ENCODE measurements around the gene MYO18B. TPM values are rescaled to one million over a fixed set of nuclear protein-coding genes. Genes with fewer than 3 reads are reported as not detected.
A peak's percentile ranks its signal among the peaks of the same experiment; 100 is the strongest.

The MYO18B gene
- total RNA-seq, 1 experiment from 2014 or later = 0.05 TPM

DNA sequence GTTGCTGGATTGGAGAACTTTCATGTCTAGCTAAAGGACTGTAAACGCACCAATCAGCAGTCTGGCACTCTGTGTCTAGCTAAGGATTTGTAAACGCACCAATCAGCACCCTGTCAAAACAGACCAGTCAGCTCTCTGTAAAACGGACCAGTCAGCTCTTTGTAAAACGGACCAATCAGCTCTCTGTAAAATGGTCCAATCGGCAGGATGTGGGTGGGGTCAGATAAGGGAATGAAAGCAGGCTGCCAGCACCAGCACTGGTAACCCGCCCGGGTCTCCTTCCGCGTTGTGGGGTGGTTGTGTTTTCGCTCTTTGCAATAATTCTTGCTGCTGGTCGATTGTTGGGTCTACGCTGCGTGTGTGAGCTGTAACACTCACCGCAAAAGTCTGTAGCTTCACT, 11.3 kb downstream of the MYO18B start:
- no peak overlapping the region for H3K4me3 ChIP-seq (replicated peaks in 1 of 2; ENCODE audit: low read depth in 1 of 2, low read length in 2 of 2)
- no peak overlapping the region for H3K9ac ChIP-seq (ENCODE audit: low read length)
- H3K9me3 ChIP-seq (ENCODE audit: control insufficient read depth in 1 of 2, insufficient read depth in 1 of 2, low read depth in 1 of 2, low read length in 2 of 2) = no peaks in the 10 kb centered on the region
- no peak overlapping the region for H2AFZ ChIP-seq (ENCODE audit: low read depth, low read length, poor library complexity, severe bottlenecking)
- BruUV-seq (replicated peaks) = no TSS peak
- ATAC-seq (0 out of 2 replicates have a peak, but pooled peaks have one; percentile 27), DNase-seq (ENCODE audit: low read depth, low spot score) (no peak)
- TF ChIP-seq JUND (IDR thresholded peaks at IDR 0.05) (no peak), POLR2A (IDR thresholded peaks at IDR 0.05; ENCODE audit: borderline replicate concordance, extremely low read depth, insufficient read depth, insufficient read length) (no peak), ELF1 (IDR thresholded peaks at IDR 0.05; ENCODE audit: borderline replicate concordance, low read depth) (no peak), ZFX (IDR thresholded peaks at IDR 0.05) (no peak), CBX3 (IDR thresholded peaks at IDR 0.05; ENCODE audit: low read depth) (no peak), TCF7L2 (IDR thresholded peaks at IDR 0.05; ENCODE audit: borderline replicate concordance, extremely low read depth, insufficient read depth, insufficient read length) (no peak), CEBPB (IDR thresholded peaks at IDR 0.05; ENCODE audit: low read depth) (no peak), EZH2phosphoT487 (IDR thresholded peaks at IDR 0.05; ENCODE audit: borderline replicate concordance) (no peak), RAD21 (IDR thresholded peaks at IDR 0.05; ENCODE audit: low read depth) (no peak)
- TF ChIP-seq, protein P1, sequence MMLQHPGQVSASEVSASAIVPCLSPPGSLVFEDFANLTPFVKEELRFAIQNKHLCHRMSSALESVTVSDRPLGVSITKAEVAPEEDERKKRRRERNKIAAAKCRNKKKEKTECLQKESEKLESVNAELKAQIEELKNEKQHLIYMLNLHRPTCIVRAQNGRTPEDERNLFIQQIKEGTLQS (IDR thresholded peaks at IDR 0.05) = no peak
- TF ChIP-seq, protein P2, sequence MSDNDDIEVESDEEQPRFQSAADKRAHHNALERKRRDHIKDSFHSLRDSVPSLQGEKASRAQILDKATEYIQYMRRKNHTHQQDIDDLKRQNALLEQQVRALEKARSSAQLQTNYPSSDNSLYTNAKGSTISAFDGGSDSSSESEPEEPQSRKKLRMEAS (IDR thresholded peaks at IDR 0.05) = no peak
- CTCF ChIA-PET = no interaction called here
- POLR2A ChIA-PET = no interaction called here
- RAD21 ChIA-PET (ENCODE audit: low non-redundant PET in 1 of 2, low total read pairs in 2 of 2, uncharacterized antibody in 2 of 2, unreplicated experiment in 2 of 2) = interaction anchor here in 1 of 2 experiments (0.6 kb wide), 1 partner anchor 124 kb away, joined by 5 read pairs; no protein-coding TSS in a partner anchor
- H3K9me2 ChIP-seq (ENCODE audit: insufficient read depth) = no peaks in the 10 kb centered on the region
- no peaks in the 10 kb centered on the region for H3K79me2 ChIP-seq (ENCODE audit: insufficient read depth, low read length)
- H3K4me2 ChIP-seq (ENCODE audit: low read length) = no peak overlapping the region
- no peaks in the 10 kb centered on the region for H4K20me1 ChIP-seq (ENCODE audit: insufficient read depth)
- H3K27me3 ChIP-seq (ENCODE audit: insufficient read depth, low read length) = no peaks in the 10 kb centered on the region
- H3K36me3 ChIP-seq (ENCODE audit: control insufficient read depth in 1 of 2, insufficient read depth in 2 of 2, low read length in 2 of 2) = no peaks in the 10 kb centered on the region
- intact Hi-C loops (cut with micrococcal nuclease) = no loop called here
- H3K4me1 ChIP-seq (ENCODE audit: control insufficient read depth in 1 of 2, insufficient read depth in 2 of 2, low read length in 2 of 2) = no peaks in the 10 kb centered on the region
- H3K27ac ChIP-seq (ENCODE audit: low read depth, low read length) = no peak overlapping the region

DNA sequence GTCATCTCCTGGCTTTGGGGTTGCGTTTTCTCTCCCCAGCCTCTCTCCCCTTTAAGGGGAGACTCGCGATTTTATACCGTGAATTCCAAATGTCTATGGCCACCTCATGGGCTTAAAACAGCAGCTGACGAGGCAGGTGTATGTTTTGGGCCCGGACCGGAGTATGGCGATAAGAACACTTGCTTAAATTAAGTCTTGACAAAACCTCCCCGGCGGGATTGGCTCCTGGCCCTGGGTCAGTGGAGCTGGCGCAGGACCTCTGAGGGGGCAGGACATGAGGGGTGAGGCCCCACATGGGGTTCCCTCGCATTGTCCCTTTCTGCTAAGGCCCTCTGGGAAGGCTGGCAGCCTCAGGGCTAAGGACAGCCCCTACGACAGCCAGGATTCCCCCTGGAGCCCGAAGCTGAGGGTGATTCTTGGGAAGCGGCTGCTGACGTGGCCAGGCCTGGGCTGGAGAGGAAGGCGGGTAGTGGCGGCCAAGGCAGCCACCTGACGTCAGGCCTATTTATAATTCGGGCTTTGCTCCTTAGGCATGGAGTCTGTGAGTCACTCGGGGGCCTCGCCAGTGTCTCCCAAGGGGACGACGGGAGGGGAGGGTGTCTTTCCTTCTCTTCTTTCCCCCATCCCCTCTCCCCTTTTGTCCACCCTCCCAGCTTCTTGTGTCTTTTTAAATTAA, 12.7 kb downstream of the MYO18B start:
- H3K27ac ChIP-seq (ENCODE audit: low read depth, low read length) = no peak overlapping the region
- peaks cover 0 to 2% of the 10 kb centered on the region in 2 experiments; a peak in 3 of 4 replicates for H3K4me1 ChIP-seq (ENCODE audit: control insufficient read depth in 1 of 2, insufficient read depth in 2 of 2, low read length in 2 of 2)
- H3K9me3 ChIP-seq (ENCODE audit: control insufficient read depth in 1 of 2, insufficient read depth in 1 of 2, low read depth in 1 of 2, low read length in 2 of 2) = no peaks in the 10 kb centered on the region
- no peak overlapping the region for H3K4me2 ChIP-seq (ENCODE audit: low read length)
- no peaks in the 10 kb centered on the region for H3K27me3 ChIP-seq (ENCODE audit: insufficient read depth, low read length)
- no peak overlapping the region for H3K9ac ChIP-seq (ENCODE audit: low read length)
- TF ChIP-seq EGR1 (IDR thresholded peaks at IDR 0.05; ENCODE audit: low read depth) = no peak
- TF ChIP-seq, protein P3, sequence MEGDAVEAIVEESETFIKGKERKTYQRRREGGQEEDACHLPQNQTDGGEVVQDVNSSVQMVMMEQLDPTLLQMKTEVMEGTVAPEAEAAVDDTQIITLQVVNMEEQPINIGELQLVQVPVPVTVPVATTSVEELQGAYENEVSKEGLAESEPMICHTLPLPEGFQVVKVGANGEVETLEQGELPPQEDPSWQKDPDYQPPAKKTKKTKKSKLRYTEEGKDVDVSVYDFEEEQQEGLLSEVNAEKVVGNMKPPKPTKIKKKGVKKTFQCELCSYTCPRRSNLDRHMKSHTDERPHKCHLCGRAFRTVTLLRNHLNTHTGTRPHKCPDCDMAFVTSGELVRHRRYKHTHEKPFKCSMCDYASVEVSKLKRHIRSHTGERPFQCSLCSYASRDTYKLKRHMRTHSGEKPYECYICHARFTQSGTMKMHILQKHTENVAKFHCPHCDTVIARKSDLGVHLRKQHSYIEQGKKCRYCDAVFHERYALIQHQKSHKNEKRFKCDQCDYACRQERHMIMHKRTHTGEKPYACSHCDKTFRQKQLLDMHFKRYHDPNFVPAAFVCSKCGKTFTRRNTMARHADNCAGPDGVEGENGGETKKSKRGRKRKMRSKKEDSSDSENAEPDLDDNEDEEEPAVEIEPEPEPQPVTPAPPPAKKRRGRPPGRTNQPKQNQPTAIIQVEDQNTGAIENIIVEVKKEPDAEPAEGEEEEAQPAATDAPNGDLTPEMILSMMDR (IDR thresholded peaks at IDR 0.05 in 2 of 3, conservative IDR thresholded peaks at IDR 0.05 in 1 of 3; ENCODE audit: borderline replicate concordance in 1 of 3, insufficient read depth in 1 of 3, low read depth in 2 of 3, low read length in 2 of 3) = no peak
- ChIA-PET CTCF (interaction anchor here (1.0 kb wide), 1 partner anchor 18 kb away, joined by 3 read pairs; no protein-coding TSS in a partner anchor), RAD21 (ENCODE audit: low non-redundant PET in 1 of 2, low total read pairs in 2 of 2, uncharacterized antibody in 2 of 2, unreplicated experiment in 2 of 2) (no interaction called here), POLR2A (no interaction called here)
- intact Hi-C loops (cut with micrococcal nuclease) = no loop called here
- H3K79me2 ChIP-seq (ENCODE audit: insufficient read depth, low read length) = no peaks in the 10 kb centered on the region
- H2AFZ ChIP-seq (ENCODE audit: low read depth, low read length, poor library complexity, severe bottlenecking) = no peak overlapping the region
- no peak overlapping the region for H3K4me3 ChIP-seq (replicated peaks in 1 of 2; ENCODE audit: low read depth in 1 of 2, low read length in 2 of 2)
- no peaks in the 10 kb centered on the region for H4K20me1 ChIP-seq (ENCODE audit: insufficient read depth)
- DNase-seq (ENCODE audit: low read depth, low spot score) (no peak), ATAC-seq (no peak)
- no peaks in the 10 kb centered on the region for H3K36me3 ChIP-seq (ENCODE audit: control insufficient read depth in 1 of 2, insufficient read depth in 2 of 2, low read length in 2 of 2)
- H3K9me2 ChIP-seq (ENCODE audit: insufficient read depth) = no peaks in the 10 kb centered on the region
- BruUV-seq (replicated peaks) = no TSS peak
